Central memory CD4-positive, alpha-beta T cell (primary cell): ENCODE measurements around the gene CX3CL1.
"Not testable (repeated sequence)": the region's sequence is repeated elsewhere in the genome, so short reads cannot be mapped to it uniquely, and the experiment has no call there.

Experiments
- DNase-seq: peaks from one replicate; pipeline ENCODE4 v3.0.0; 2022
- total RNA-seq, 3 experiments: gene quantifications; one replicate each; lab custom pipeline; 2026; lab: John Stamatoyannopoulos, UW

CX3CL1 gene
- 0 reads per million in 3 experiments for total RNA-seq

- DNase-seq: no peak
Measured at GRCh38 chr16:57372372-57373116, at the start of gene CX3CL1. CX3CL1 (plus strand) TSS chr16:57372490; CDS start chr16:57372569, 79 bp downstream.

- no peak for DNase-seq
Measured at GRCh38 chr16:57324749-57325148, 47.5 kb upstream of the CX3CL1 start.

GRCh38 chr16:57325458-57325857, 46.8 kb upstream of the CX3CL1 start:
- DNase-seq: no peak

GRCh38 chr16:57329718-57330327, 42.5 kb upstream of the CX3CL1 start:
- DNase-seq: no peak

- DNase-seq: no peak
Measured at GRCh38 chr16:57331355-57331754, 40.9 kb upstream of the CX3CL1 start.

- no peak for DNase-seq
Measured at GRCh38 chr16:57333402-57333801, 38.9 kb upstream of the CX3CL1 start.

- no peak for DNase-seq
Measured at GRCh38 chr16:57335366-57335765, 36.9 kb upstream of the CX3CL1 start.

- DNase-seq: no peak
Measured at GRCh38 chr16:57341062-57341440, 31.2 kb upstream of the CX3CL1 start.

GRCh38 chr16:57341441-57342303, 30.6 kb upstream of the CX3CL1 start:
- DNase-seq: no peak

- DNase-seq: not testable (repeated sequence)
Measured at GRCh38 chr16:57342606-57343005, 29.7 kb upstream of the CX3CL1 start.

- DNase-seq: no peak
Measured at GRCh38 chr16:57343221-57343620, 29.1 kb upstream of the CX3CL1 start.

GRCh38 chr16:57344094-57344493, 28.2 kb upstream of the CX3CL1 start:
- not testable (repeated sequence) for DNase-seq

- no peak for DNase-seq
Measured at GRCh38 chr16:57345021-57345420, 27.3 kb upstream of the CX3CL1 start.

GRCh38 chr16:57345666-57346204, 26.6 kb upstream of the CX3CL1 start:
- no peak for DNase-seq

- DNase-seq: no peak
Measured at GRCh38 chr16:57347858-57348257, 24.4 kb upstream of the CX3CL1 start.

- no peak for DNase-seq
Measured at GRCh38 chr16:57348327-57348726, 24.0 kb upstream of the CX3CL1 start.

GRCh38 chr16:57349212-57350031, 22.9 kb upstream of the CX3CL1 start:
- DNase-seq: no peak

GRCh38 chr16:57352636-57353047, 19.6 kb upstream of the CX3CL1 start:
- no peak for DNase-seq

GRCh38 chr16:57354311-57354710, 18.0 kb upstream of the CX3CL1 start:
- DNase-seq: no peak

GRCh38 chr16:57355898-57356414, 16.3 kb upstream of the CX3CL1 start:
- DNase-seq: no peak

GRCh38 chr16:57356547-57356946, 15.7 kb upstream of the CX3CL1 start:
- DNase-seq: no peak
